Measurements from ENCODE around the gene DMRTC2. TPM values are rescaled to one million over a fixed set of nuclear protein-coding genes. Genes with fewer than 3 reads are reported as not detected.
A peak's percentile ranks its signal among the peaks of the same experiment; 100 is the strongest.

The DMRTC2 gene
- total RNA-seq, 2 experiments from 2014 or later = not detected

DNA sequence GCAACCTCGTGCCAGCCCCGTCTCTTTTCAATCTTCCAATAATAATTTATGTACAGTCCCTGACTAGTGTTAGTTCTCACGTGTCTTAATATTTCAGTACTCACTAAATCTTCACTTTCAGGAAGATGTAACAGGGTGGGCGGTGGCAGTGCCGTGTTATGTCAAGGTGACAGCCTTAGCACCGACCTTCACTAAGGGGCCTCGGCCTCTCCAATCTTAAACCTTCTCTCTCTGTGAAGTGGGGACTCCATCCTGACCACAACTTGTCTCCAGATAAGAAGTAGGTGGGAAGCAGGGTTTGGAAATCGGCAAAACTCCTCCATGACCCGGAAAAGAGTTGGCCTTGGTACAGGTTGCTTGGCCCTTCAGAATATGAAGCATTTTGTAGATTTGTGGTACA is 17.0 kb downstream of the DMRTC2 start:
- no peak for ATAC-seq

DNA sequence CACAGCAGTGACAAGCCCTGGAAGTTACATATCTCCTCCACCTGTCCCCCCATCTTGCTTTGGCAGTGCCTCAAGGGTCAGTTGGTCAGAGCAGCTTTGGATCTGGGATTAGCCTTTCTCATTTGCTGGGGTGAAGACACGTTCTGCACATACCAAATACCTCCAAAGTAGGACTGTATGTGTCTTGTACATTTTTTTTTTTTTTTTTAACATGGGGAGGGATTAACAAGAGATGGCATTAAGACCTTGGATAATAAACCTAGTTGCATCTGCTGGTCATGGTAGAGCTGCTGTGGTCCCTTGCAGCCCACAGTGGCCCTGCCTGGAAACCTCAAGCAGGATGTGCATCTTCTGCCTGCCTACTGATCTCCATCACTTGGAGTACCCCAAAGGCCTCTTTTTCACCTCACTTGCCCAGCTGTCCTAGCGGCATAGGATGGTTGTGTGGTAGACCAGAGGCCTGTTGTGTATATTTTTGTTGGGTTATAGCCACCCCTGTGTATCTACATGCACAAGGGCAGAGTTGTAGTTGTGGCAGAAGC is 17.7 kb downstream of the DMRTC2 start:
- ATAC-seq (no peak), DNase-seq (peak; percentile 56)
- Mint-ChIP-seq H3K9me3 (ENCODE audit: insufficient read depth) (no peaks in the 10 kb centered on the region), H3K27me3 (ENCODE audit: low read depth) (no peaks in the 10 kb centered on the region), H3K36me3 (ENCODE audit: low read depth) (peaks cover 55% of the 10 kb centered on the region), H3K4me1 (ENCODE audit: low read depth) (peaks cover 64% of the 10 kb centered on the region), H3K4me3 (peak overlapping the region; percentile 88), H3K27ac (peak overlapping the region; percentile 94)
- ChIA-PET CTCF (interaction anchor here (0.7 to 3.5 kb wide), 6 partner anchors 11 to 83 kb away, joined by 4 to 34 read pairs (median 6); no protein-coding TSS in a partner anchor), POLR2A (interaction anchor here (1.1 to 11.9 kb wide), 4 partner anchors 9 to 83 kb away, joined by 4 to 192 read pairs (median 16); partner anchors contain the start of genes ARHGEF1 and CD79A)

More for the DNA sequence above, 17.0 kb downstream of the DMRTC2 start:
- CTCF ChIA-PET = interaction anchor here (3.2 to 4.1 kb wide), 5 partner anchors 9 to 90 kb away, joined by 30 to 45 read pairs (median 34); partner anchors contain the start of gene CD79A
- Mint-ChIP-seq H3K36me3 (ENCODE audit: low read depth) (peaks cover 52% of the 10 kb centered on the region), H3K4me3 (peak overlapping the region; percentile 88), H3K9me3 (ENCODE audit: insufficient read depth) (no peaks in the 10 kb centered on the region), H3K27ac (peak overlapping the region; percentile 94), H3K4me1 (ENCODE audit: low read depth) (peaks cover 60% of the 10 kb centered on the region), H3K27me3 (ENCODE audit: low read depth) (peaks cover 4% of the 10 kb centered on the region)
- no peak for DNase-seq
- POLR2A ChIA-PET = interaction anchor here (1.9 to 11.9 kb wide), 4 partner anchors 9 to 84 kb away, joined by 12 to 192 read pairs (median 20); partner anchors contain the start of gene ARHGEF1

DNA sequence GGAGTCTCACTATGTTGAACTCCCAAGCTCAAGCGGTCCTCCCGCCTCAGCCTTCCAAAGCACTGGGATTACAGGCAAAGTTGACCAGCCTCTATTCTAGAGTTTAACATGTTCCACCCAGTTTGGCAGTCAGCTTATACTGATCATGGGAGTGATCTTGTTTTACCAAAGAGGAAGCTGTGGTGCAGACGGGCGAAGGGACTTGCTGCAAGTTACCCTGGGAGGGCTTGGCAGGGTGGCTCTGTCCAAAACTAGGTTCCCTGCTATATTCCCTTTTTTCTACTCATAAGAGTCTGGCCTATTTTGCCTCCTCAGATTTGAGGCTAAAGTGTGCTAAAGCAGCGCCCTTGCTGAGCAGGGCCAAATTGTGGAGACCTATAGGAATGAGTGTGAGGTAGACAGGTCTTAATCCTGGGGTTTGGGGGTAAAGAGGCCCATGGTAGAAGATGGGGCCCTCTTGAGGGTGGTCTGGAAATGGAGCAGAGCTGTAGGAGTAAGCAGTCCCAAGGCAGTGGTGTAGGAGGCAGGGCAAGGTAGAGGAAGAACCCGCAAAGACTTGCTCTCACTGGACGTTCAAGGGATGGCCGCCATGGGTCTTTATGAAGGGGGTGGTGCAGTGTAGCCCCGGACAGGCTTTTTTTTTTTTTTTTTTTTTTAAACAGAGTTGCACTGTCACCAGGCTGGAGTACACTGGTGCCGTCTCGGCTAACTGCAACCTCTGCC is 18.5 kb downstream of the DMRTC2 start:
- ChIA-PET CTCF (interaction anchor here (0.7 to 3.5 kb wide), 6 partner anchors 10 to 82 kb away, joined by 4 to 34 read pairs (median 6); no protein-coding TSS in a partner anchor), POLR2A (interaction anchor here (1.1 to 11.9 kb wide), 4 partner anchors 8 to 82 kb away, joined by 4 to 192 read pairs (median 16); partner anchors contain the start of genes ARHGEF1 and CD79A)
- ATAC-seq = no peak
- H3K4me1 Mint-ChIP-seq (ENCODE audit: low read depth) = peaks cover 73% of the 10 kb centered on the region
- peaks cover 62% of the 10 kb centered on the region for H3K36me3 Mint-ChIP-seq (ENCODE audit: low read depth)
- H3K27ac Mint-ChIP-seq = peak overlapping the region; percentile 94
- no peaks in the 10 kb centered on the region for H3K9me3 Mint-ChIP-seq (ENCODE audit: insufficient read depth)
- H3K27me3 Mint-ChIP-seq (ENCODE audit: low read depth) = no peaks in the 10 kb centered on the region
- no peak for DNase-seq
- H3K4me3 Mint-ChIP-seq = peak overlapping the region; percentile 88

DNA sequence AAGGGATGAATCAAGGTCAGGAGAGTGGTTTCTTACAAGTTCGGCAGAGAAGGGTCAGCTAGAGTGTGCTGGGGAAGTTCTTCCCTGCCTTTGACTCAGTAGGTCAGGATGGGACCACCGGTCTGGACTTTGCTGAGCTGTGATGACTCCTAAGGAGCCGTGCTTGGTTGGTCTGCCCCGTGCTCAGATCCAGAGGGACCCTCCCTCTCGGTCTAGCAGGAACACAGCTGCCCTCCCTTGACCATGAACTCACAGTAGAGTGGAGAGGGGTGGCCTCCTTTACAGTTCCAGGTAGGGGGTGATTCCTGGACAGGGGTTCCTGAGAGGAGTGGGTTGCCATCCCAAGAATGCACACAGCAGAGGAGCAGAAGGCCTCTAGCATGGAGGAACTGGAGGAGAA is 19.5 kb downstream of the DMRTC2 start:
- H3K4me3 Mint-ChIP-seq = peak overlapping the region; percentile 4
- peaks cover 78% of the 10 kb centered on the region for H3K4me1 Mint-ChIP-seq (ENCODE audit: low read depth)
- H3K27me3 Mint-ChIP-seq (ENCODE audit: low read depth) = no peaks in the 10 kb centered on the region
- ATAC-seq (no peak), DNase-seq (no peak)
- no peaks in the 10 kb centered on the region for H3K9me3 Mint-ChIP-seq (ENCODE audit: insufficient read depth)
- peak overlapping the region; percentile 75 for H3K27ac Mint-ChIP-seq
- CTCF ChIA-PET = interaction anchor here (3.3 to 3.5 kb wide), 2 partner anchors 9 to 21 kb away, joined by 19 to 34 read pairs; no protein-coding TSS in a partner anchor
- peaks cover 70% of the 10 kb centered on the region for H3K36me3 Mint-ChIP-seq (ENCODE audit: low read depth)
- POLR2A ChIA-PET = interaction anchor here (1.5 to 11.9 kb wide), 4 partner anchors 10 to 65 kb away, joined by 3 to 192 read pairs (median 10); partner anchors contain the start of genes ARHGEF1 and CD79A

DNA sequence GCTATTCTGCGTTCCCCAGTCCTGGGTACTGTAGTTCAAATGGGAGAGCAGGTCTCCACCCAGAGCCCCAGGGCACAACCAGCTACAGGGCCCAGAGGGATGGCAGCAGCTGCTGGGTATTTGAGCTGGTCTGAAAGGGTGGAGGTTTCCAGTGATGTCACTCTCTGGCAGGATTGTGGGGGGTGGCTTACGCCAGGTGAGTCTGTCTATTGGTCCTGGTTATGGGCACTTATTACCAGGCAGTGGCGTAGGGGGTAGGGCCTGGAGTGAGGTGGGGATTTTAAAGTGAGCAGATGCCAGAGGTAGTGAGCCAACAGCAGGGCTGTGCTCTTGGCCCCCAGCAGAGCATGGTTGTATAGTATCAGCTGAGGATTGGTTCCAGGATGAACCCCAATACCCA is 21.4 kb downstream of the DMRTC2 start:
- peaks cover 90% of the 10 kb centered on the region for H3K4me1 Mint-ChIP-seq (ENCODE audit: low read depth)
- DNase-seq (no peak), ATAC-seq (no peak)
- no peaks in the 10 kb centered on the region for H3K27me3 Mint-ChIP-seq (ENCODE audit: low read depth)
- peak overlapping the region; percentile 74 for H3K27ac Mint-ChIP-seq
- ChIA-PET CTCF (no interaction called here), POLR2A (interaction anchor here (0.5 to 11.9 kb wide), 2 partner anchors 20 kb away, joined by 3 to 192 read pairs; partner anchors contain the start of gene ARHGEF1)
- no peaks in the 10 kb centered on the region for H3K9me3 Mint-ChIP-seq (ENCODE audit: insufficient read depth)
- H3K4me3 Mint-ChIP-seq = no peak overlapping the region
- H3K36me3 Mint-ChIP-seq (ENCODE audit: low read depth) = peaks cover 79% of the 10 kb centered on the region

DNA sequence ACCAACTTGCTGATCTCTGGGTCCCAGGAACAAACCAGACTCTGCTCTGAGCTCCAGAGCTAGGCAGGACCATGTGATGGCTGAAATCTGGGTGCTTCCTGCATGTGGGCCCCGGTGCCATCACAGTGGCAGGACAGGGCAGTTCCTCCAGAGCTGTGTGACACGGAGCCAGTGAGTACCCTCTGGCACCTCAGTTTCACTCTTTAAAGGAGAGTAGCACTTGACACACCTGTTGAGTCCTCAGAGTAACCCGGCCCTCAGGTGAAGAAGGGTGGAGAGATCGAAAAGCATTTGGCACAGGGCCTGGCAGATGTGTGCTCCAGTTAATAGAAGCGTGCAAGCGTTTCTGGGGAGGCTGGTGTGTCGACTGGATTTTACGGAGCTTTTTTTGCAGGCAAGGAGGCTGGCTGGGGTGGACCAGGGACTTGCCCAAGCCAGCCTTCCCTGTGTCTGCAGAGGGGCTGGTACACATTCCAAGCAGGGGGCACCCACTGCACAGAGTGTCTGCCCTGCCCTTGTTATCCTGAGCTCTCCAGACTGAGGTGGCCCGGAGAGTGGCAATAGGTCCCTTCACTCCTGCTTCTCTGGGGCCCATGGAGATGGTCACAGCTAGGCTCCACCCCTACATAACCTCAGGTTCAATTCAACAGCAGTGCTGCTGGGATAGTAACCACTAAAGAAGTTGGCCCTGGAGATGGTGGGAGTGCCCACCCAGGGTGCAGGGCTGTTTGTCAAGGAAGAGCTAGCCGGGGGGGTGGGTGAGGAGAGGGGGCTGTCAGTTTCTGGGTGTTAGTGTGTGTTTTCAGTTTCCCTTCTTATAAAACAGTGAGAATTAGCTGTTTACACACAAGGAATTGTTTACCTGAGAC is 23.5 kb downstream of the DMRTC2 start:
- Mint-ChIP-seq H3K4me3 (peak overlapping the region; percentile 9), H3K4me1 (ENCODE audit: low read depth) (peaks cover 90% of the 10 kb centered on the region), H3K27ac (peak overlapping the region; percentile 86), H3K9me3 (ENCODE audit: insufficient read depth) (no peaks in the 10 kb centered on the region), H3K27me3 (ENCODE audit: low read depth) (no peaks in the 10 kb centered on the region), H3K36me3 (ENCODE audit: low read depth) (peaks cover 76% of the 10 kb centered on the region)
- no peak for ATAC-seq
- ChIA-PET POLR2A (interaction anchor here (0.7 to 11.9 kb wide), 5 partner anchors 8 to 77 kb away, joined by 3 to 192 read pairs (median 4); partner anchors contain the start of genes ARHGEF1 and RPS19), CTCF (interaction anchor here (0.9 to 1.4 kb wide), 4 partner anchors 8 to 83 kb away, joined by 3 to 6 read pairs (median 4); partner anchors contain the start of gene RPS19)
- DNase-seq = no peak

DNA sequence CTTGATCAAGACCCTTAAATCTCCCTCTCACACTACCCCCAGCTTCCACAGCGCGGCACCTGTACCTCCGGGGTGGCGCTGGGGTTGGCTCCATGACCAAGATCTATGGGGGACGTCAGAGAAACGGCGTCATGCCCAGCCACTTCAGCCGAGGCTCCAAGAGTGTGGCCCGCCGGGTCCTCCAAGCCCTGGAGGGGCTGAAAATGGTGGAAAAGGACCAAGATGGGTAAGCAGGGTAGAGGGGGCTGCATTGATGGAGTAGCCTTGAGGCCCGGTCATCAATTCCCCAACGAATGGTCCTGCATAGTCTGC is 24.1 kb downstream of the DMRTC2 start:
- Mint-ChIP-seq H3K9me3 (ENCODE audit: insufficient read depth) (no peaks in the 10 kb centered on the region), H3K27ac (peak overlapping the region; percentile 70), H3K4me1 (ENCODE audit: low read depth) (peaks cover 92% of the 10 kb centered on the region), H3K36me3 (ENCODE audit: low read depth) (peaks cover 74% of the 10 kb centered on the region), H3K4me3 (no peak overlapping the region), H3K27me3 (ENCODE audit: low read depth) (no peaks in the 10 kb centered on the region)
- no peak for ATAC-seq
- ChIA-PET CTCF (interaction anchor here (0.9 to 1.4 kb wide), 4 partner anchors 9 to 83 kb away, joined by 3 to 6 read pairs (median 4); partner anchors contain the start of gene RPS19), POLR2A (interaction anchor here (1.0 to 11.9 kb wide), 4 partner anchors 9 to 33 kb away, joined by 3 to 192 read pairs (median 8); partner anchors contain the start of genes ARHGEF1 and RPS19)
- DNase-seq = no peak

DNA sequence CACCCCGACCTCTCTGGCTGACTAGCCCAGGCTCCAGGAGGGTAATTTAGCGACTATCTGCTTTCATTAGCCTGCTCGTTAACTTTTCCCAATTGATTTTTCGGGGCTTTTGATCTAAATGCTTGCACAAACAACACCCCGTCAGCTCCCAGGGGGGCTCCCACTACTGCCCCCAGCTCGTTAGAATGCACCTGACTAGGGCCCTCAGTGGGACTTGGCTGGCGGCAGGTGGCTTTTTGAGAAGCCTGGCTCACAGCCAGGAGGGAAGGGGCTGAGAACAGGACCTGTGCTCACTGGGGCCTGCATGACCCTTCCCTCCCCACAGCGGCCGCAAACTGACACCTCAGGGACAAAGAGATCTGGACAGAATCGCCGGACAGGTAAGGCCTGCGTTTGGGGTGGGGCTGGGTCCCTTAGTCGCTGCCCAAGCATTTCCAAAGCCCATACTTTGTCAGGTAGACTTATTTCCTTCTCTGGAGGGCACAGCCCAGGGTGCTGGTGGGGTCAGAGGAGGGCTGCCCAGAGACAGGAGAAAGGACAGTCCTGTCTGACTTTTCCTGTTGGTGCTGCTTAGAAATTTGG is 24.6 kb downstream of the DMRTC2 start:
- peaks cover 92% of the 10 kb centered on the region for H3K4me1 Mint-ChIP-seq (ENCODE audit: low read depth)
- no peaks in the 10 kb centered on the region for H3K9me3 Mint-ChIP-seq (ENCODE audit: insufficient read depth)
- ChIA-PET CTCF (interaction anchor here (1.2 to 2.5 kb wide), 4 partner anchors 10 to 89 kb away, joined by 3 to 30 read pairs (median 6); partner anchors contain the start of genes RABAC1 and RPS19), POLR2A (interaction anchor here (0.7 to 11.9 kb wide), 6 partner anchors 9 to 1269 kb away, joined by 3 to 241 read pairs (median 8); partner anchors contain the start of genes ARHGEF1 and RPS19)
- H3K4me3 Mint-ChIP-seq = no peak overlapping the region
- peak overlapping the region; percentile 83 for H3K27ac Mint-ChIP-seq
- H3K27me3 Mint-ChIP-seq (ENCODE audit: low read depth) = no peaks in the 10 kb centered on the region
- no peak for DNase-seq
- no peak for ATAC-seq
- peaks cover 71% of the 10 kb centered on the region for H3K36me3 Mint-ChIP-seq (ENCODE audit: low read depth)

DNA sequence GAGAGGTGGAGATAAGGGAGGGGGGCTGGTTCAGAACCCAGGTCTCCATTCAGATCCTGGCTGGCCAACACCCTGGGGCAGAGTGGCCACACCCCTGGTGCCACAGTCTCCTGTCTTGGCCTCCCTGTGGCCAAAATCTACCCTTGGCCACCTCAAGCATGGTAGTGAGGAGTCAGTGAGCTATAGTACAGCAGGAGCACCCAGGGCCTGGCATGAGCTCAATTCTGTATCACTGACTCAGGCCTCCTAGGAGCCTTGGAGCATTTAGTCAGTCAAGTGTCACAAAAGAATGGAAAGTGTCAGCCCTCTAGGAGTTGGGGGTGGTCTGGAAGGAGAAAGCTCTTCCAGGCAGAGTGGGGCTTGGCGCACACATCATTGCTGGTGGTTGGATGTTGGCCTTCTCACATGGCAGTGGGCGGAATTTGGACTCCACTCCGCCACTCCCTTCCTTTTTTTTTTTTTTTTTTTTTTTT is 25.6 kb downstream of the DMRTC2 start:
- Mint-ChIP-seq H3K27ac (peak overlapping the region; percentile 83), H3K36me3 (ENCODE audit: low read depth) (peaks cover 65% of the 10 kb centered on the region), H3K4me3 (peak overlapping the region; percentile 16), H3K9me3 (ENCODE audit: insufficient read depth) (no peaks in the 10 kb centered on the region), H3K27me3 (ENCODE audit: low read depth) (no peaks in the 10 kb centered on the region), H3K4me1 (ENCODE audit: low read depth) (peaks cover 89% of the 10 kb centered on the region)
- CTCF ChIA-PET = interaction anchor here (2.4 to 9.1 kb wide), 3 partner anchors 11 to 88 kb away, joined by 7 to 176 read pairs (median 30); partner anchors contain the start of genes ARHGEF1, RABAC1 and RPS19
- ATAC-seq = no peak
- no peak for DNase-seq
- POLR2A ChIA-PET = interaction anchor here (1.5 to 9.3 kb wide), 5 partner anchors 8 to 75 kb away, joined by 3 to 241 read pairs (median 20); partner anchors contain the start of genes ARHGEF1 and RPS19
